Neural cell (in vitro differentiated cells): ENCODE results near the gene RBM19. TPM values are rescaled to one million over a fixed set of nuclear protein-coding genes. Genes with fewer than 3 reads are reported as not detected.

Experiments used
- H2AFZ ChIP-seq: fragments of 200-600, 300-800 bp; sonication (generic), shearing (Covaris generic); 2 replicates; pipeline ENCODE4 v1.6.0; 2014; ENCODE audit warnings: low read depth, mild to moderate bottlenecking, antibody characterized with exemption, low read length, moderate library complexity
- H3F3A ChIP-seq: fragments of 200-600 bp; shearing (Covaris generic); 2 replicates; pipeline ENCODE4 v1.6.1; 2016; ENCODE audit warnings: mild to moderate bottlenecking, moderate library complexity, mixed read lengths, antibody characterized with exemption, low read length; ENCODE audit not compliant: insufficient read depth, poor library complexity, severe bottlenecking
- H3K27ac ChIP-seq: fragments of 200-600, 300-800 bp; sonication (generic), shearing (Covaris generic); 2 replicates; pipeline ENCODE4 v1.5.1; 2014; ENCODE audit warnings: mild to moderate bottlenecking, low read length, moderate library complexity
- H3K27me3 ChIP-seq: fragments of 300-800, 200-600 bp; sonication (generic), shearing (Covaris generic); 2 replicates; pipeline ENCODE4 v1.6.0; 2014; ENCODE audit warnings: mild to moderate bottlenecking, low read depth, low read length, moderate library complexity; ENCODE audit not compliant: insufficient read depth
- H3K36me3 ChIP-seq: fragments of 300-800, 200-600 bp; sonication (generic), shearing (Covaris generic); 2 replicates; pipeline ENCODE4 v1.5.1; 2014; ENCODE audit warnings: mild to moderate bottlenecking, antibody characterized with exemption, low read length, moderate library complexity; ENCODE audit not compliant: insufficient read depth
- H3K4me2 ChIP-seq: fragments of 300-800, 200-600 bp; sonication (generic), shearing (Covaris generic); 2 replicates; pipeline ENCODE4 v1.6.0; 2014; ENCODE audit warnings: mild to moderate bottlenecking, low read length
- H3K4me3 ChIP-seq: fragments of 300-800, 200-600 bp; sonication (generic), shearing (Covaris generic); 2 replicates; pipeline ENCODE4 v1.5.1; 2014; ENCODE audit warnings: mild to moderate bottlenecking, low read length, moderate library complexity
- H3K79me2 ChIP-seq: fragments of 200-600 bp; shearing (Covaris generic); replicated peaks from 2 replicates; pipeline ENCODE4 v1.6.0; 2014; ENCODE audit warnings: mild to moderate bottlenecking, low read length, moderate library complexity; ENCODE audit not compliant: insufficient read depth
- H3K9ac ChIP-seq: fragments of 300-800, 200-600 bp; sonication (generic), shearing (Covaris generic); 2 replicates; pipeline ENCODE4 v1.6.1; 2016; ENCODE audit warnings: mild to moderate bottlenecking, low read length, mixed read lengths
- H3K9me2 ChIP-seq: fragments of 200-600 bp; shearing (Covaris generic); 2 replicates; pipeline ENCODE4 v1.6.1; 2016; ENCODE audit warnings: mild to moderate bottlenecking, low read length, mixed read lengths; ENCODE audit not compliant: insufficient read depth
- H3K9me3 ChIP-seq: fragments of 200-600, 300-800 bp; sonication (generic), shearing (Covaris generic); 2 replicates; pipeline ENCODE4 v1.6.1; 2016; ENCODE audit warnings: mild to moderate bottlenecking, mixed run types, low read length, moderate library complexity, mixed read lengths
- H4K20me1 ChIP-seq: fragments of 200-600 bp; shearing (Covaris generic); 2 replicates; pipeline ENCODE4 v1.6.1; 2016; ENCODE audit warnings: mild to moderate bottlenecking, mixed run types; ENCODE audit not compliant: insufficient read depth
- CTCF ChIP-seq: fragments of 450-650 bp; IDR thresholded peaks from 2 replicates; pipeline ENCODE4 v1.5.1; 2014; ENCODE audit warnings: antibody characterized with exemption, mild to moderate bottlenecking, moderate library complexity; ENCODE audit not compliant: poor library complexity, severe bottlenecking
- EP300 ChIP-seq: fragments of 450-650 bp; conservative IDR thresholded peaks from 2 replicates; pipeline ENCODE4 v1.6.1; 2014; ENCODE audit warnings: antibody characterized with exemption, mild to moderate bottlenecking, moderate library complexity; ENCODE audit not compliant: poor library complexity, severe bottlenecking
- EZH2 ChIP-seq: fragments of 200-600, 300-800 bp; shearing (Covaris generic), sonication (generic); IDR thresholded peaks from 2 replicates; pipeline ENCODE4 v1.6.1; 2014; ENCODE audit warnings: antibody characterized with exemption, low read length, borderline replicate concordance, mild to moderate bottlenecking; ENCODE audit not compliant: insufficient read depth, poor library complexity, severe bottlenecking
- MXI1 ChIP-seq: fragments of 450-650 bp; conservative IDR thresholded peaks from 2 replicates; pipeline ENCODE4 v1.6.1; 2014; ENCODE audit warnings: antibody characterized with exemption, mild to moderate bottlenecking; ENCODE audit not compliant: poor library complexity, severe bottlenecking
- POLR2AphosphoS5 ChIP-seq: IDR thresholded peaks from 2 replicates; pipeline ENCODE4 v1.6.1; 2012
- RAD21 ChIP-seq: fragments of 450-650 bp; conservative IDR thresholded peaks from 2 replicates; pipeline ENCODE4 v1.6.1; 2014; ENCODE audit warnings: antibody characterized with exemption, mild to moderate bottlenecking, moderate library complexity
- REST ChIP-seq: IDR thresholded peaks from 2 replicates; pipeline ENCODE4 v1.6.1; 2012; ENCODE audit warnings: borderline replicate concordance
- SMC3 ChIP-seq: fragments of 450-650 bp; conservative IDR thresholded peaks from 2 replicates; pipeline ENCODE4 v1.6.1; 2014; ENCODE audit warnings: antibody characterized with exemption, mild to moderate bottlenecking, moderate library complexity; ENCODE audit not compliant: poor library complexity
- TAF1 ChIP-seq: IDR thresholded peaks from 2 replicates; pipeline ENCODE4 v1.6.1; 2012; ENCODE audit warnings: low read depth
- polyA plus RNA-seq: library from polyadenylated mRNA; depleted of rRNA; stranded (reverse); fragments of >200 nt; gene quantifications from 2 replicates; pipeline ENCODE4 v1.2.3, GENCODE V29; 2014

The RBM19 gene
- polyA plus RNA-seq, 1 donor from 2014 or later = 14.2 TPM

- H3K9ac ChIP-seq = no peak overlapping the region
- H3K4me3 ChIP-seq = no peak overlapping the region
- no peaks in the 10 kb centered on the region for H3F3A ChIP-seq
- no peaks in the 10 kb centered on the region for H3K79me2 ChIP-seq
- H3K9me3 ChIP-seq = no peaks in the 10 kb centered on the region
- no peaks in the 10 kb centered on the region for H3K36me3 ChIP-seq
- no peak overlapping the region for H2AFZ ChIP-seq
- no peak for TF ChIP-seq RAD21
- no peak for TF ChIP-seq TAF1
- TF ChIP-seq CTCF = no peak
- TF ChIP-seq EP300 = no peak
- no peak for TF ChIP-seq MXI1
- no peak for TF ChIP-seq SMC3
- no peak overlapping the region for H3K4me2 ChIP-seq
- no peak overlapping the region for H3K27ac ChIP-seq
- H4K20me1 ChIP-seq = no peaks in the 10 kb centered on the region
- H3K9me2 ChIP-seq = no peaks in the 10 kb centered on the region
- no peaks in the 10 kb centered on the region for H3K27me3 ChIP-seq
Measured at GRCh38 chr12:113857371-113857770, 108.8 kb downstream of the RBM19 start.

- Histone ChIP-seq H4K20me1 (no peaks in the 10 kb centered on the region), H2AFZ (no peak overlapping the region), H3K9me3 (no peaks in the 10 kb centered on the region), H3K79me2 (no peaks in the 10 kb centered on the region), H3K9me2 (no peaks in the 10 kb centered on the region), H3K27me3 (no peaks in the 10 kb centered on the region), H3K4me3 (no peak overlapping the region), H3K9ac (no peak overlapping the region), H3K36me3 (no peaks in the 10 kb centered on the region), H3K27ac (no peak overlapping the region), H3K4me2 (no peak overlapping the region), H3F3A (no peaks in the 10 kb centered on the region)
- TF ChIP-seq EP300 (no peak), RAD21 (no peak), MXI1 (no peak), EZH2 (no peak), REST (no peak), CTCF (no peak), SMC3 (no peak), TAF1 (no peak), POLR2AphosphoS5 (no peak)
Measured at GRCh38 chr12:113855998-113856397, 110.1 kb downstream of the RBM19 start.
